ENCODE data around the gene ADGRG3.
A peak's percentile ranks its signal among the peaks of the same experiment; 100 is the strongest.

The ADGRG3 gene

GRCh38 chr16:57628783-57629293 lies 39.3 kb upstream of the ADGRG3 start:
- Histone ChIP-seq H3K4me3 (ENCODE audit: severe bottlenecking) (no peak overlapping the region), H3K4me1 (ENCODE audit: insufficient read depth, poor library complexity, severe bottlenecking) (peaks cover 36% of the 10 kb centered on the region), H3K9me3 (ENCODE audit: severe bottlenecking) (no peaks in the 10 kb centered on the region), H3K36me3 (ENCODE audit: low read depth) (peaks cover 39% of the 10 kb centered on the region), H3K27ac (ENCODE audit: poor library complexity, severe bottlenecking) (peak overlapping the region; percentile 89), H3K27me3 (ENCODE audit: insufficient read depth, poor library complexity, severe bottlenecking) (no peaks in the 10 kb centered on the region)
- DNase-seq (ENCODE audit: low spot score) (no peak), ATAC-seq (ENCODE audit: low read depth) (no peak)
- TF ChIP-seq CTCF (IDR thresholded peaks at IDR 0.05; ENCODE audit: poor library complexity, severe bottlenecking), result no peak

- Histone ChIP-seq H3K36me3 (ENCODE audit: low read depth) (peaks cover 35% of the 10 kb centered on the region), H3K4me3 (ENCODE audit: severe bottlenecking) (no peak overlapping the region), H3K27ac (ENCODE audit: poor library complexity, severe bottlenecking) (no peak overlapping the region), H3K27me3 (ENCODE audit: insufficient read depth, poor library complexity, severe bottlenecking) (no peaks in the 10 kb centered on the region), H3K9me3 (ENCODE audit: severe bottlenecking) (no peaks in the 10 kb centered on the region), H3K4me1 (ENCODE audit: insufficient read depth, poor library complexity, severe bottlenecking) (peaks cover 32% of the 10 kb centered on the region)
- DNase-seq (ENCODE audit: low spot score) (no peak), ATAC-seq (ENCODE audit: low read depth) (no peak)
- TF ChIP-seq CTCF (IDR thresholded peaks at IDR 0.05; ENCODE audit: poor library complexity, severe bottlenecking), result no peak
Measured at GRCh38 chr16:57629516-57630406, 38.3 kb upstream of the ADGRG3 start.

- H3K4me1 ChIP-seq (ENCODE audit: insufficient read depth, poor library complexity, severe bottlenecking), result peaks cover 32% of the 10 kb centered on the region
- no peak for TF ChIP-seq CTCF (IDR thresholded peaks at IDR 0.05; ENCODE audit: poor library complexity, severe bottlenecking)
- no peaks in the 10 kb centered on the region for H3K9me3 ChIP-seq (ENCODE audit: severe bottlenecking)
- peaks cover 35% of the 10 kb centered on the region for H3K36me3 ChIP-seq (ENCODE audit: low read depth)
- DNase-seq (ENCODE audit: low spot score), result no peak
- no peak overlapping the region for H3K27ac ChIP-seq (ENCODE audit: poor library complexity, severe bottlenecking)
- H3K4me3 ChIP-seq (ENCODE audit: severe bottlenecking), result no peak overlapping the region
- ATAC-seq (ENCODE audit: low read depth), result no peak
- no peaks in the 10 kb centered on the region for H3K27me3 ChIP-seq (ENCODE audit: insufficient read depth, poor library complexity, severe bottlenecking)
Measured at GRCh38 chr16:57630407-57630797, 37.7 kb upstream of the ADGRG3 start.

- DNase-seq (ENCODE audit: low spot score) (no peak), ATAC-seq (ENCODE audit: low read depth) (no peak)
- Histone ChIP-seq H3K4me1 (ENCODE audit: insufficient read depth, poor library complexity, severe bottlenecking) (peaks cover 32% of the 10 kb centered on the region), H3K9me3 (ENCODE audit: severe bottlenecking) (no peaks in the 10 kb centered on the region), H3K27ac (ENCODE audit: poor library complexity, severe bottlenecking) (no peak overlapping the region), H3K27me3 (ENCODE audit: insufficient read depth, poor library complexity, severe bottlenecking) (no peaks in the 10 kb centered on the region), H3K36me3 (ENCODE audit: low read depth) (peaks cover 35% of the 10 kb centered on the region), H3K4me3 (ENCODE audit: severe bottlenecking) (no peak overlapping the region)
- no peak for TF ChIP-seq CTCF (IDR thresholded peaks at IDR 0.05; ENCODE audit: poor library complexity, severe bottlenecking)
Measured at GRCh38 chr16:57630931-57631845, 36.9 kb upstream of the ADGRG3 start.
